ENCODE data around the gene MSL3B.

Gene MSL3B

DNA sequence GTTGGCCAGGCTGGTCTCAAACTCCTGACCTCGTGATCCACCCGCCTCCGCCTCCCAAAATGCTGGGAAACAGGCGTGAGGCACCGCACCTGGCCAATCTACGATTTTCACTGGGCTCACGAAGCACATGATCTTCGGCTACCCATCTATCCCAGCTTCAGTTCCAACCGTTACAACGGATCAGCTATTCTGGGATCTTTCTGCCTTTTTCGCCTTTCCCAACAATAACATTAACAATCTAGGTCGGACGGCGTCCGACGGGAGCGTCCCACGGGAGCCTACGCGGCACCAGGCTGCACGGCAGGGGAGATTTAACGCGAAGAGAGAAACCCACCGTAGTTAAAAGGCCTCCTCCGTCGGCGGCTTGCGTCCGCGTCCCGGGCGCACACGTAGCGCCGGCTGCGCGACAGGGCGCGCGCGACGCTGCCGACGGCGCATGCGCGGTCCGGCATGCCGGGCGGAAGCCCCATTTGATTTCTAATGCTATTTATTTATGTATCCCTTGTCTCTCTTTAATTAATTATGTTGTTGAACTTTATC lies at the start of gene MSL3B:
TSS of gene MSL3B (minus strand) at position 394 of the 540 bp plus-strand sequence.
- TF ChIP-seq, protein P1, sequence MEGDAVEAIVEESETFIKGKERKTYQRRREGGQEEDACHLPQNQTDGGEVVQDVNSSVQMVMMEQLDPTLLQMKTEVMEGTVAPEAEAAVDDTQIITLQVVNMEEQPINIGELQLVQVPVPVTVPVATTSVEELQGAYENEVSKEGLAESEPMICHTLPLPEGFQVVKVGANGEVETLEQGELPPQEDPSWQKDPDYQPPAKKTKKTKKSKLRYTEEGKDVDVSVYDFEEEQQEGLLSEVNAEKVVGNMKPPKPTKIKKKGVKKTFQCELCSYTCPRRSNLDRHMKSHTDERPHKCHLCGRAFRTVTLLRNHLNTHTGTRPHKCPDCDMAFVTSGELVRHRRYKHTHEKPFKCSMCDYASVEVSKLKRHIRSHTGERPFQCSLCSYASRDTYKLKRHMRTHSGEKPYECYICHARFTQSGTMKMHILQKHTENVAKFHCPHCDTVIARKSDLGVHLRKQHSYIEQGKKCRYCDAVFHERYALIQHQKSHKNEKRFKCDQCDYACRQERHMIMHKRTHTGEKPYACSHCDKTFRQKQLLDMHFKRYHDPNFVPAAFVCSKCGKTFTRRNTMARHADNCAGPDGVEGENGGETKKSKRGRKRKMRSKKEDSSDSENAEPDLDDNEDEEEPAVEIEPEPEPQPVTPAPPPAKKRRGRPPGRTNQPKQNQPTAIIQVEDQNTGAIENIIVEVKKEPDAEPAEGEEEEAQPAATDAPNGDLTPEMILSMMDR (IDR thresholded peaks at IDR 0.05; ENCODE audit: insufficient read depth, low read depth, low read length), result no peak
- TF ChIP-seq EZH2 (IDR thresholded peaks at IDR 0.05; ENCODE audit: insufficient read depth, low read length), result no peak
- no peak for FAIRE-seq
- H3K9ac ChIP-seq (ENCODE audit: low read length), result peak within 1 kb of the TSS; percentile 80

GRCh38 chr2:233917116-233917515 lies 48.9 kb upstream of the MSL3B start, which contains the start of gene TRPM8:
TRPM8 (plus strand) TSS chr2:233917373; CDS start chr2:233926538, 9,165 bp downstream.
- H3K79me2 ChIP-seq (ENCODE audit: insufficient read depth, low read length), result no peaks in the 10 kb centered on the region
- H3K27ac Mint-ChIP-seq (ENCODE audit: unreplicated experiment), result no peak within 1 kb of the TSS
- no peak for TF ChIP-seq EZH2 (IDR thresholded peaks at IDR 0.05; ENCODE audit: insufficient read depth, low read length)
- TF ChIP-seq, protein P1 (IDR thresholded peaks at IDR 0.05; ENCODE audit: insufficient read depth, low read depth, low read length), result no peak
- H3K36me3 ChIP-seq (ENCODE audit: insufficient read depth, low read length), result no peaks in the 10 kb centered on the region
- H3K4me3 ChIP-seq (ENCODE audit: insufficient read depth, low read depth, low read length), result no peak within 1 kb of the TSS
- no peak within 1 kb of the TSS for H3K27ac ChIP-seq (ENCODE audit: low read depth, low read length)
- H3K27me3 ChIP-seq (ENCODE audit: insufficient read depth, low read length), result peaks cover 23% of the 10 kb centered on the region
- H3K4me1 ChIP-seq (ENCODE audit: insufficient read depth, low read length), result no peaks in the 10 kb centered on the region
- H2AFZ ChIP-seq (ENCODE audit: low read depth, low read length), result no peak within 1 kb of the TSS
- H3K36me3 Mint-ChIP-seq (ENCODE audit: low read depth, unreplicated experiment), result no peaks in the 10 kb centered on the region
- DNase-seq (ENCODE audit: low read depth), result no peak
- no peak for FAIRE-seq
- no peaks in the 10 kb centered on the region for H3K9me3 Mint-ChIP-seq (ENCODE audit: unreplicated experiment)
- H3K4me3 Mint-ChIP-seq (ENCODE audit: unreplicated experiment), result no peak within 1 kb of the TSS
- H3K4me1 Mint-ChIP-seq (ENCODE audit: low read depth, unreplicated experiment), result peaks cover 5% of the 10 kb centered on the region
- peaks cover 10% of the 10 kb centered on the region for H3K27me3 Mint-ChIP-seq (ENCODE audit: low read depth, unreplicated experiment)
- H3K4me2 ChIP-seq (ENCODE audit: low read length), result no peak within 1 kb of the TSS
- H3K9me3 ChIP-seq (ENCODE audit: insufficient read depth, low read depth, low read length), result peaks cover 3% of the 10 kb centered on the region
- no peaks in the 10 kb centered on the region for H4K20me1 ChIP-seq (ENCODE audit: insufficient read depth, low read length)
- no peak within 1 kb of the TSS for H3K9ac ChIP-seq (ENCODE audit: low read length)

More for the DNA sequence above, at the start of gene MSL3B:
- peak within 1 kb of the TSS; percentile 86 for H3K4me2 ChIP-seq (ENCODE audit: low read length)
- peaks cover 5% of the 10 kb centered on the region for H3K36me3 Mint-ChIP-seq (ENCODE audit: low read depth, unreplicated experiment)
- peak within 1 kb of the TSS; percentile 72 for H3K4me3 ChIP-seq (ENCODE audit: insufficient read depth, low read depth, low read length)
- H3K79me2 ChIP-seq (ENCODE audit: insufficient read depth, low read length), result no peaks in the 10 kb centered on the region
- H3K27ac ChIP-seq (ENCODE audit: low read depth, low read length), result peak within 1 kb of the TSS; percentile 69
- H3K4me3 Mint-ChIP-seq (ENCODE audit: unreplicated experiment), result peak within 1 kb of the TSS; percentile 89
- H2AFZ ChIP-seq (ENCODE audit: low read depth, low read length), result peak within 1 kb of the TSS; percentile 90
- peaks cover 2% of the 10 kb centered on the region for H3K27me3 ChIP-seq (ENCODE audit: insufficient read depth, low read length)
- peaks cover 6% of the 10 kb centered on the region for H3K36me3 ChIP-seq (ENCODE audit: insufficient read depth, low read length)
- peak; percentile 14 for DNase-seq (ENCODE audit: low read depth)
- no peaks in the 10 kb centered on the region for H4K20me1 ChIP-seq (ENCODE audit: insufficient read depth, low read length)
- peaks cover 3% of the 10 kb centered on the region for H3K4me1 ChIP-seq (ENCODE audit: insufficient read depth, low read length)
- H3K9me3 Mint-ChIP-seq (ENCODE audit: unreplicated experiment), result peaks cover 17% of the 10 kb centered on the region
- no peaks in the 10 kb centered on the region for H3K9me3 ChIP-seq (ENCODE audit: insufficient read depth, low read depth, low read length)
- H3K27me3 Mint-ChIP-seq (ENCODE audit: low read depth, unreplicated experiment), result peaks cover 5% of the 10 kb centered on the region
- H3K4me1 Mint-ChIP-seq (ENCODE audit: low read depth, unreplicated experiment), result no peaks in the 10 kb centered on the region
- H3K27ac Mint-ChIP-seq (ENCODE audit: unreplicated experiment), result peak within 1 kb of the TSS; percentile 93

- FAIRE-seq (no peak), DNase-seq (ENCODE audit: low read depth) (no peak)
- H3K4me3 Mint-ChIP-seq (ENCODE audit: unreplicated experiment), result no peak overlapping the region
- Histone ChIP-seq H3K27me3 (ENCODE audit: insufficient read depth, low read length) (peaks cover 28% of the 10 kb centered on the region), H3K79me2 (ENCODE audit: insufficient read depth, low read length) (no peaks in the 10 kb centered on the region), H3K36me3 (ENCODE audit: insufficient read depth, low read length) (no peaks in the 10 kb centered on the region), H3K27ac (ENCODE audit: low read depth, low read length) (no peak overlapping the region), H2AFZ (ENCODE audit: low read depth, low read length) (no peak overlapping the region), H3K4me1 (ENCODE audit: insufficient read depth, low read length) (no peaks in the 10 kb centered on the region), H3K4me2 (ENCODE audit: low read length) (no peak overlapping the region), H3K9me3 (ENCODE audit: insufficient read depth, low read depth, low read length) (peaks cover 3% of the 10 kb centered on the region), H3K4me3 (ENCODE audit: insufficient read depth, low read depth, low read length) (no peak overlapping the region), H4K20me1 (ENCODE audit: insufficient read depth, low read length) (no peaks in the 10 kb centered on the region), H3K9ac (ENCODE audit: low read length) (no peak overlapping the region)
- H3K36me3 Mint-ChIP-seq (ENCODE audit: low read depth, unreplicated experiment), result no peaks in the 10 kb centered on the region
- peaks cover 21% of the 10 kb centered on the region for H3K27me3 Mint-ChIP-seq (ENCODE audit: low read depth, unreplicated experiment)
- TF ChIP-seq EZH2 (IDR thresholded peaks at IDR 0.05; ENCODE audit: insufficient read depth, low read length), result no peak
- TF ChIP-seq, protein P1 (IDR thresholded peaks at IDR 0.05; ENCODE audit: insufficient read depth, low read depth, low read length), result peak; percentile 8
- H3K27ac Mint-ChIP-seq (ENCODE audit: unreplicated experiment), result no peak overlapping the region
- peaks cover 1% of the 10 kb centered on the region for H3K9me3 Mint-ChIP-seq (ENCODE audit: unreplicated experiment)
- H3K4me1 Mint-ChIP-seq (ENCODE audit: low read depth, unreplicated experiment), result peaks cover 3% of the 10 kb centered on the region
Observed at GRCh38 chr2:233915128-233915527, 46.9 kb upstream of the MSL3B start.
